Loucy (cell line): Measurements from ENCODE around the gene MT1B.

Experiments used
- H2AFZ ChIP-seq: fragments of 200-600 bp; sonication (generic); 2 replicates; pipeline ENCODE4 v1.6.0; 2016; ENCODE audit warnings: antibody characterized with exemption, mild to moderate bottlenecking, low read length, moderate library complexity
- H3F3A ChIP-seq: fragments of 200-600 bp; 2 replicates; pipeline ENCODE4 v1.6.0; 2016; ENCODE audit warnings: antibody characterized with exemption, low read depth, mild to moderate bottlenecking
- H3K27me3 ChIP-seq: fragments of 200-600 bp; sonication (generic); 2 replicates; pipeline ENCODE4 v1.6.1; 2014; ENCODE audit warnings: low read length, mild to moderate bottlenecking; ENCODE audit not compliant: insufficient read depth, poor library complexity, severe bottlenecking
- H3K36me3 ChIP-seq: fragments of 200-600 bp; sonication (generic); 2 replicates; pipeline ENCODE4 v1.6.1; 2016; ENCODE audit warnings: low read length; ENCODE audit not compliant: insufficient read depth
- H3K4me1 ChIP-seq: fragments of 200-600 bp; sonication (generic); 2 replicates; pipeline ENCODE4 v1.5.1; 2014; ENCODE audit warnings: low read length, mild to moderate bottlenecking; ENCODE audit not compliant: insufficient read depth, poor library complexity, severe bottlenecking
- H3K4me2 ChIP-seq: fragments of 200-600 bp; sonication (generic); 2 replicates; pipeline ENCODE4 v1.6.0; 2014; ENCODE audit warnings: antibody characterized with exemption, low read length, low read depth, mild to moderate bottlenecking; ENCODE audit not compliant: poor library complexity, severe bottlenecking
- H3K4me3 ChIP-seq: fragments of 200-600 bp; sonication (generic); 2 replicates; pipeline ENCODE4 v1.5.1; 2014; ENCODE audit warnings: low read length, mild to moderate bottlenecking, mixed read lengths; ENCODE audit not compliant: poor library complexity, severe bottlenecking
- H3K79me2 ChIP-seq: fragments of 200-600 bp; sonication (generic); 2 replicates; pipeline ENCODE4 v1.6.1; 2014; ENCODE audit warnings: low read length; ENCODE audit not compliant: insufficient read depth
- H3K9ac ChIP-seq: fragments of 200-600 bp; sonication (generic); 2 replicates; pipeline ENCODE4 v1.6.0; 2014; ENCODE audit warnings: mild to moderate bottlenecking, low read depth, low read length, moderate library complexity; ENCODE audit not compliant: poor library complexity, severe bottlenecking
- H3K9me2 ChIP-seq: fragments of 200-600 bp; sonication (generic); replicated peaks from 2 replicates; pipeline ENCODE4 v1.6.1; 2016; ENCODE audit warnings: low read depth, low read length, mixed read lengths
- H3K9me3 ChIP-seq: fragments of 200-600 bp; sonication (generic); 2 replicates; pipeline ENCODE4 v1.6.1; 2014; ENCODE audit warnings: mild to moderate bottlenecking, antibody characterized with exemption, low read length, low read depth; ENCODE audit not compliant: insufficient read depth
- H4K20me1 ChIP-seq: fragments of 200-600 bp; sonication (generic); 2 replicates; pipeline ENCODE4 v1.6.0; 2014; ENCODE audit warnings: antibody characterized with exemption, low read length, mild to moderate bottlenecking; ENCODE audit not compliant: insufficient read depth, poor library complexity, severe bottlenecking
- CTCF ChIP-seq: fragments of 200-600 bp; sonication (generic); conservative IDR thresholded peaks from 2 replicates; pipeline ENCODE4 v1.5.1; 2014; ENCODE audit warnings: mild to moderate bottlenecking, antibody characterized with exemption, low read length
- EZH2phosphoT487 ChIP-seq: fragments of 200-600 bp; IDR thresholded peaks from 2 replicates; pipeline ENCODE4 v1.6.1; 2018; ENCODE audit warnings: antibody characterized with exemption, mild to moderate bottlenecking, moderate library complexity, borderline replicate concordance

MT1B gene

GRCh38 chr16:56700195-56700594 is 48.5 kb downstream of the MT1B start:
- Histone ChIP-seq H3K4me3 (no peak overlapping the region), H2AFZ (no peak overlapping the region), H3K79me2 (no peaks in the 10 kb centered on the region), H3K9me3 (peaks cover 5% of the 10 kb centered on the region; the same call in 1 of the 2 replicates), H3F3A (no peaks in the 10 kb centered on the region), H3K27me3 (no peaks in the 10 kb centered on the region), H3K36me3 (no peaks in the 10 kb centered on the region), H3K4me2 (no peak overlapping the region), H4K20me1 (no peaks in the 10 kb centered on the region), H3K9ac (no peak overlapping the region), H3K9me2 (no peaks in the 10 kb centered on the region), H3K4me1 (no peaks in the 10 kb centered on the region)
- TF ChIP-seq CTCF = no peak
- no peak for TF ChIP-seq EZH2phosphoT487

DNA sequence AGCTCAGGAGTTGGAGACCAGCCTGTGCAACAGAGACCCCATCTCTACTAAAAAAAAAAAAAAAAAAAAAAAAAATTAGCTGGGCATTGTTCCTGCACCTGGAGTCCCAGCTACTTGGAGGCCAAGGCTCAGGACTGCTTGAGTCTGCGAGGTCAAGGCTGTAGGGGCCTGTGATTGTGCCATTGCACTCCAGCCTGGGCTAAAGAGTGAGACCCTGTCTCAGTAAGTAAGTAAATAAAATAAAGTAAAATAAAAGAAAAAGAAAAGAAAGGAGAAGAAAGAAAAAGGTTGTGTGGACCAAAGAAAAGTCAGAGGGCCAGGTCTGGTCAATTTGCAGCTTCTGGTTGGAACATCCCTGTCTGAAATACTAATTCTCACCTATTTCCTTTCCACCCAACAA is 48.9 kb downstream of the MT1B start:
- Histone ChIP-seq H3K9me3 (peaks cover 5% of the 10 kb centered on the region; the same call in 1 of the 2 replicates), H3K36me3 (no peaks in the 10 kb centered on the region), H3K9me2 (no peaks in the 10 kb centered on the region), H3K4me1 (no peaks in the 10 kb centered on the region), H3K9ac (no peak overlapping the region), H3F3A (no peaks in the 10 kb centered on the region), H3K4me2 (no peak overlapping the region), H2AFZ (no peak overlapping the region), H4K20me1 (no peaks in the 10 kb centered on the region), H3K4me3 (no peak overlapping the region), H3K79me2 (no peaks in the 10 kb centered on the region), H3K27me3 (no peaks in the 10 kb centered on the region)
- no peak for TF ChIP-seq CTCF
- TF ChIP-seq EZH2phosphoT487 = no peak

DNA sequence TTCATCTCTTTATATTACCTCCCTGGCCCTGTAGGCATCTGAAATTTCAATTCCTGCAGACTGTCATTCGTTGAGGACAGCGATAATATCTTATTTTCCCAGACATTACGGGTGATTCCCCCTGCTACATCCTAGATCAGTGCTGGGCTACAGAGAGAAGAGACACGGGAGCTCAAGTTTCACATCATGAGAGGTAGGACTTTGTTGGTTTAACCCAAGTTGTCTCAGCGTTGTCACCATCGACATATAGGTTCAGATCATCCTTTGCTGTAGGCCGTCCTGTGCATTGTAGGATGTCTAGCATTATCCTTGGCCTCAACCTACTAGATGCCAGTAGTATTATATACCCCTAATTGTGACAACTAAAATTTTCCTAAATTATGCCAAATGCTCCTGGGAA is 49.8 kb downstream of the MT1B start:
- Histone ChIP-seq H4K20me1 (no peaks in the 10 kb centered on the region), H3K9ac (no peak overlapping the region), H3K9me3 (peaks cover 5% of the 10 kb centered on the region; the same call in 1 of the 2 replicates), H3F3A (no peaks in the 10 kb centered on the region), H3K9me2 (no peaks in the 10 kb centered on the region), H3K4me1 (no peaks in the 10 kb centered on the region), H3K4me2 (no peak overlapping the region), H3K79me2 (no peaks in the 10 kb centered on the region), H3K27me3 (no peaks in the 10 kb centered on the region), H2AFZ (peak overlapping the region; percentile 57), H3K4me3 (no peak overlapping the region), H3K36me3 (no peaks in the 10 kb centered on the region)
- no peak for TF ChIP-seq EZH2phosphoT487
- TF ChIP-seq CTCF = no peak
